OCI-LY1 (cell line): ENCODE data around the gene PROSER1.

ENCODE experiments used
- H2AFZ ChIP-seq: fragments of 200-600 bp; sonication (generic), shearing (Covaris generic); 2 replicates; pipeline ENCODE4 v1.6.0; 2014; ENCODE audit warnings: antibody characterized with exemption, mild to moderate bottlenecking, low read length
- H3F3A ChIP-seq: fragments of 200-600 bp; sonication (generic), shearing (Covaris generic); 2 replicates; pipeline ENCODE4 v1.6.0; 2014; ENCODE audit warnings: mild to moderate bottlenecking, antibody characterized with exemption, low read length, moderate library complexity; ENCODE audit not compliant: insufficient read depth
- H3K27ac ChIP-seq: fragments of 200-600 bp; sonication (generic); 2 replicates; pipeline ENCODE4 v1.5.1; 2014; ENCODE audit warnings: low read length, mixed run types, mild to moderate bottlenecking, low read depth; ENCODE audit not compliant: poor library complexity, severe bottlenecking
- H3K27me3 ChIP-seq: fragments of 200-600 bp; sonication (generic); 2 replicates; pipeline ENCODE4 v1.6.0; 2014; ENCODE audit warnings: antibody characterized with exemption, mild to moderate bottlenecking, low read length, moderate library complexity; ENCODE audit not compliant: insufficient read depth
- H3K36me3 ChIP-seq: fragments of 200-600 bp; sonication (generic); 2 replicates; pipeline ENCODE4 v1.6.1; 2014; ENCODE audit warnings: mild to moderate bottlenecking, antibody characterized with exemption, low read length, moderate library complexity, mixed read lengths; ENCODE audit not compliant: insufficient read depth
- H3K4me1 ChIP-seq: fragments of 200-600 bp; sonication (generic); 2 replicates; pipeline ENCODE4 v1.5.1; 2014; ENCODE audit warnings: mild to moderate bottlenecking, low read length, moderate library complexity; ENCODE audit not compliant: insufficient read depth, severe bottlenecking
- H3K4me2 ChIP-seq: fragments of 200-600 bp; sonication (generic), shearing (Covaris generic); 2 replicates; pipeline ENCODE4 v1.6.1; 2014; ENCODE audit warnings: low read length
- H3K4me3 ChIP-seq: fragments of 200-600 bp; sonication (generic); 2 replicates; pipeline ENCODE4 v1.5.1; 2014; ENCODE audit warnings: low read length, low read depth, mild to moderate bottlenecking, mixed read lengths; ENCODE audit not compliant: poor library complexity, severe bottlenecking
- H3K79me2 ChIP-seq: fragments of 200-600 bp; shearing (Covaris generic); 2 replicates; pipeline ENCODE4 v1.6.1; 2016; ENCODE audit warnings: mixed run types, low read length, mixed read lengths; ENCODE audit not compliant: insufficient read depth
- H3K9ac ChIP-seq: fragments of 200-600 bp; sonication (generic), shearing (Covaris generic); 2 replicates; pipeline ENCODE4 v1.6.1; 2014; ENCODE audit warnings: mild to moderate bottlenecking, low read length, mixed read lengths
- H3K9me2 ChIP-seq: fragments of 200-600 bp; sonication (generic), shearing (Covaris generic); 2 replicates; pipeline ENCODE4 v1.6.1; 2014; ENCODE audit warnings: low read depth, mild to moderate bottlenecking, low read length, mixed read lengths
- H3K9me3 ChIP-seq: fragments of 200-600 bp; shearing (Covaris generic); 2 replicates; pipeline ENCODE4 v1.6.1; 2014; ENCODE audit warnings: low read length, mixed read lengths
- H4K20me1 ChIP-seq: fragments of 200-600 bp; sonication (generic), shearing (Covaris generic); 2 replicates; pipeline ENCODE4 v1.6.0; 2016; ENCODE audit warnings: mild to moderate bottlenecking, low read length; ENCODE audit not compliant: insufficient read depth
- CTCF ChIP-seq: fragments of 200-600 bp; sonication (generic), shearing (Covaris generic); IDR thresholded peaks from 2 replicates; pipeline ENCODE4 v1.5.1; 2017; ENCODE audit warnings: mild to moderate bottlenecking, antibody characterized with exemption, low read length, moderate library complexity, mixed read lengths
- EZH2 ChIP-seq: fragments of 200-600 bp; sonication (generic), shearing (Covaris generic); IDR thresholded peaks from 2 replicates; pipeline ENCODE4 v1.8.0; 2017; ENCODE audit warnings: borderline replicate concordance, mixed run types, mild to moderate bottlenecking, antibody characterized with exemption, low read length, moderate library complexity, mixed read lengths

Gene PROSER1

GRCh38 chr13:38998739-38999138 lies 39.1 kb downstream of the PROSER1 start:
- TF ChIP-seq CTCF = no peak
- TF ChIP-seq EZH2 = no peak
- no peaks in the 10 kb centered on the region for H3K4me1 ChIP-seq

GRCh38 chr13:38993381-38993780 lies 44.5 kb downstream of the PROSER1 start:
- Histone ChIP-seq H3K9me2 (no peaks in the 10 kb centered on the region), H3K27ac (no peak overlapping the region), H2AFZ (no peak overlapping the region), H3K36me3 (no peaks in the 10 kb centered on the region), H3K79me2 (no peaks in the 10 kb centered on the region), H3K9ac (no peak overlapping the region), H3K9me3 (no peaks in the 10 kb centered on the region), H4K20me1 (no peaks in the 10 kb centered on the region), H3K4me2 (no peak overlapping the region), H3F3A (no peaks in the 10 kb centered on the region), H3K27me3 (no peaks in the 10 kb centered on the region), H3K4me1 (no peaks in the 10 kb centered on the region), H3K4me3 (no peak overlapping the region)
- no peak for TF ChIP-seq EZH2
- no peak for TF ChIP-seq CTCF

More at GRCh38 chr13:38998739-38999138, 39.1 kb downstream of the PROSER1 start:
- Histone ChIP-seq H3K9me3 (no peaks in the 10 kb centered on the region), H2AFZ (no peak overlapping the region), H3K9me2 (no peaks in the 10 kb centered on the region), H3K27me3 (no peaks in the 10 kb centered on the region), H3K79me2 (no peaks in the 10 kb centered on the region), H3K4me3 (no peak overlapping the region), H3K4me2 (no peak overlapping the region), H3F3A (no peaks in the 10 kb centered on the region), H3K9ac (no peak overlapping the region), H4K20me1 (no peaks in the 10 kb centered on the region), H3K27ac (no peak overlapping the region), H3K36me3 (no peaks in the 10 kb centered on the region)

- no peaks in the 10 kb centered on the region for H4K20me1 ChIP-seq
- H3K9ac ChIP-seq = no peak within 1 kb of the TSS
- TF ChIP-seq EZH2 (no peak), CTCF (no peak)
- no peaks in the 10 kb centered on the region for H3K9me2 ChIP-seq
- H3K4me2 ChIP-seq = no peak within 1 kb of the TSS
- no peak within 1 kb of the TSS for H3K4me3 ChIP-seq
- no peaks in the 10 kb centered on the region for H3K4me1 ChIP-seq
- no peak within 1 kb of the TSS for H2AFZ ChIP-seq
- no peaks in the 10 kb centered on the region for H3F3A ChIP-seq
- H3K36me3 ChIP-seq = no peaks in the 10 kb centered on the region
- no peaks in the 10 kb centered on the region for H3K27me3 ChIP-seq
- H3K79me2 ChIP-seq = no peaks in the 10 kb centered on the region
- no peaks in the 10 kb centered on the region for H3K9me3 ChIP-seq
- H3K27ac ChIP-seq = no peak within 1 kb of the TSS
Measured at GRCh38 chr13:38990693-38991092, 47.2 kb downstream of the PROSER1 start, which contains the start of gene STOML3. Gene STOML3, minus strand, starts transcription at chr13:38990831. Its CDS starts 110 bp downstream, at chr13:38990721.
